HG03159 (cell line): Measurements from ENCODE around the gene NECTIN3.

Experiments
- ATAC-seq: cut with Tn5 transposase; IDR thresholded peaks from one replicate; pipeline ENCODE4 v1.9.1; 2021; ENCODE audit warnings: mild to moderate bottlenecking, moderate library complexity; ENCODE audit not compliant: unreplicated experiment

NECTIN3 gene

GRCh38 chr3:111080413-111080812, 8.8 kb downstream of the NECTIN3 start:
- ATAC-seq = no peak

- no peak for ATAC-seq
Measured at GRCh38 chr3:111081008-111081545, 9.5 kb downstream of the NECTIN3 start.

- no peak for ATAC-seq
Measured at GRCh38 chr3:111084911-111085310, 13.3 kb downstream of the NECTIN3 start.

- no peak for ATAC-seq
Measured at GRCh38 chr3:111087924-111088469, 16.4 kb downstream of the NECTIN3 start.

GRCh38 chr3:111096487-111097209, 25.0 kb downstream of the NECTIN3 start:
- no peak for ATAC-seq

- ATAC-seq = no peak
Measured at GRCh38 chr3:111103807-111104206, 32.2 kb downstream of the NECTIN3 start.

GRCh38 chr3:111106993-111107661, 35.5 kb downstream of the NECTIN3 start:
- ATAC-seq = no peak

GRCh38 chr3:111107662-111108035, 36.0 kb downstream of the NECTIN3 start:
- ATAC-seq = no peak

GRCh38 chr3:111112913-111113312, 41.3 kb downstream of the NECTIN3 start:
- ATAC-seq = no peak

- no peak for ATAC-seq
Measured at GRCh38 chr3:111128884-111129283, 57.3 kb downstream of the NECTIN3 start.

- ATAC-seq = no peak
Measured at GRCh38 chr3:111130827-111131226, 59.2 kb downstream of the NECTIN3 start.

- ATAC-seq = no peak
Measured at GRCh38 chr3:111134302-111134701, 62.7 kb downstream of the NECTIN3 start.

GRCh38 chr3:111151438-111151837, 79.8 kb downstream of the NECTIN3 start:
- no peak for ATAC-seq

GRCh38 chr3:111152496-111152895, 80.9 kb downstream of the NECTIN3 start:
- ATAC-seq = no peak

GRCh38 chr3:111156517-111156916, 84.9 kb downstream of the NECTIN3 start:
- ATAC-seq = no peak

- ATAC-seq = no peak
Measured at GRCh38 chr3:111159391-111159790, 87.8 kb downstream of the NECTIN3 start.

GRCh38 chr3:111164621-111165020, 93.0 kb downstream of the NECTIN3 start:
- no peak for ATAC-seq

GRCh38 chr3:111165411-111165810, 93.8 kb downstream of the NECTIN3 start:
- no peak for ATAC-seq

- no peak for ATAC-seq
Measured at GRCh38 chr3:111173328-111173900, 101.8 kb downstream of the NECTIN3 start.

- ATAC-seq = no peak
Measured at GRCh38 chr3:111173906-111174305, 102.3 kb downstream of the NECTIN3 start.

GRCh38 chr3:111190518-111190917, 118.9 kb downstream of the NECTIN3 start:
- ATAC-seq = no peak

- no peak for ATAC-seq
Measured at GRCh38 chr3:111193472-111193871, 121.9 kb downstream of the NECTIN3 start.
